ENCODE results near the gene SLC1A3. TPM values are rescaled to one million over a fixed set of nuclear protein-coding genes. Genes with fewer than 3 reads are reported as not detected.
A peak's percentile ranks its signal among the peaks of the same experiment; 100 is the strongest.

SLC1A3 gene
- total RNA-seq: 10 to 100 TPM in 3 of 4 donors, 1 to 10 TPM in 1; 9.3 to 17.0 (median 15.4) TPM

GRCh38 chr5:36606428-36607113, at the start of gene SLC1A3:
SLC1A3 (plus strand) TSS chr5:36606606; CDS start chr5:36608424, 1,818 bp downstream.
- Histone ChIP-seq H3K4me1 (peaks cover 5 to 8% of the 10 kb centered on the region in 2 donors), H3K36me3 (no peaks in the 10 kb centered on the region), H3K27me3 (no peaks in the 10 kb centered on the region), H3K4me3 (replicated peaks in 1 of 3) (peak within 1 kb of the TSS in 2 of 3 donors; percentile 38 to 61), H3K9me3 (no peaks in the 10 kb centered on the region), H3K27ac (peak within 1 kb of the TSS in 1 of 3 donors; percentile 41)
- intact Hi-C loops (cut with DNase I): no loop called here
- 0% methylated on average over 20 of the region's 20 CpGs for WGBS, 2 donors
- DNase-seq: peak; percentile 59 to 75
- TF ChIP-seq CTCF (IDR thresholded peaks at IDR 0.05) (no peak), POLR2A (IDR thresholded peaks at IDR 0.05) (peak in 1 of 2 donors; percentile 77)

DNA sequence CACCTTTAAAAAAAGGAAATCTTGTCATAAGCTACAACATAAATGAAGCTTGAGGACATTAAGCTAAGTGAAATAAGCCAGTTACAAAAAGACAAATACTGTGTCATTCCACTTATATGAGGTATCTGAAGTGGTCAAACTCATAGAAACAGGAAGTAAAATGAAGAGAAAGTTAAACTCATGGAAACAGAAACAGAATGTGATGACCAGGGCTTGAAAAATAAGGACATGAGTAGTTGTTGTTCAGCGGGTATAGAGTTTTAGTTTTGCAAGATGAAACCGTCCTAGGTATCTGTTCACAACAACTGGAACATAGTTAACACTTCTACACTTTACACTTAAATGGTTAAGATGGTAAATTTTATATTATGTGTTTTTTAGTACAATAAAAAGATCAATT, 47.8 kb upstream of the SLC1A3 start:
- no peak for TF ChIP-seq POLR2A (IDR thresholded peaks at IDR 0.05)
- no peaks in the 10 kb centered on the region for H3K9me3 ChIP-seq
- 92 to 94% methylated on average over 2 of the region's 2 CpGs for WGBS, 2 donors
- no peak overlapping the region for H3K4me3 ChIP-seq (replicated peaks in 1 of 3)
- no peaks in the 10 kb centered on the region for H3K27me3 ChIP-seq
- no peaks in the 10 kb centered on the region for H3K36me3 ChIP-seq
- intact Hi-C loops (cut with DNase I): no loop called here
- no peaks in the 10 kb centered on the region for H3K4me1 ChIP-seq
- H3K27ac ChIP-seq: no peak overlapping the region
- no peak for DNase-seq

GRCh38 chr5:36561601-36562000, 44.8 kb upstream of the SLC1A3 start:
- H3K27ac ChIP-seq: no peak overlapping the region
- no peak for TF ChIP-seq CTCF (IDR thresholded peaks at IDR 0.05)
- TF ChIP-seq POLR2A (IDR thresholded peaks at IDR 0.05): no peak
- no peaks in the 10 kb centered on the region for H3K9me3 ChIP-seq
- H3K4me1 ChIP-seq: no peaks in the 10 kb centered on the region
- intact Hi-C loops (cut with DNase I): no loop called here
- H3K27me3 ChIP-seq: no peaks in the 10 kb centered on the region
- DNase-seq: no peak
- no peak overlapping the region for H3K4me3 ChIP-seq (replicated peaks in 1 of 3)
- 82 to 90% methylated on average over 3 of the region's 3 CpGs for WGBS, 2 donors
- H3K36me3 ChIP-seq: no peaks in the 10 kb centered on the region

DNA sequence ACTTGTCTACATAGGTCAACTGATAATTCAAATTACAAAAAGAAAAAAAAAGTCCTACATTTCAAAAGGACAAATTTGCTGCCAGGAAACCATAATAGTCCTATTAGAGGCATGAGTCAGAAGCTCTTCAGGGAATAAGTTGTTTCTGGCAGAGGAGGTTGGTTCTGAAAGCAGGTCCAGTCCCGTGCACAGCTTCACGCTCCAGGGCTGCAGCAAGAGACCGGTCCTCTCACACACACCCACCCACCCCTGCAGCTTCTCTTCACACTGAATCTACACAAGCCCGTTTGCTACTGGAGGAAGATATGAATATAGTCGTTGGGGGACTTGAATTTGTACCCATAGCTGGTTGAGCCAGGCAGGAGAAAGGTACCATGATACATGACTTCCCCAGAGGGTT, 36.9 kb upstream of the SLC1A3 start:
- Histone ChIP-seq H3K27me3 (no peaks in the 10 kb centered on the region), H3K4me1 (peaks cover 17 to 22% of the 10 kb centered on the region in 2 donors), H3K27ac (peak overlapping the region in 2 of 3 donors; percentile 0 to 84), H3K36me3 (no peaks in the 10 kb centered on the region), H3K4me3 (replicated peaks in 1 of 3) (no peak overlapping the region), H3K9me3 (no peaks in the 10 kb centered on the region)
- 13 to 30% methylated on average over 5 of the region's 5 CpGs for WGBS, 2 donors
- no peak for TF ChIP-seq POLR2A (IDR thresholded peaks at IDR 0.05)
- TF ChIP-seq CTCF (IDR thresholded peaks at IDR 0.05): no peak
- peak; percentile 86 to 92 for DNase-seq
- intact Hi-C loops (cut with DNase I): no loop called here

- no peaks in the 10 kb centered on the region for H3K36me3 ChIP-seq
- peak overlapping the region in 2 of 3 donors; percentile 17 to 84 for H3K27ac ChIP-seq
- peak; percentile 59 to 70 for DNase-seq
- H3K4me1 ChIP-seq: peaks cover 17 to 22% of the 10 kb centered on the region in 2 donors
- H3K4me3 ChIP-seq (replicated peaks in 1 of 3): no peak overlapping the region
- intact Hi-C loops (cut with DNase I): no loop called here
- no peaks in the 10 kb centered on the region for H3K9me3 ChIP-seq
- TF ChIP-seq CTCF (IDR thresholded peaks at IDR 0.05) (no peak), POLR2A (IDR thresholded peaks at IDR 0.05) (no peak)
- 39 to 61% methylated on average over 6 of the region's 6 CpGs for WGBS, 2 donors
- H3K27me3 ChIP-seq: no peaks in the 10 kb centered on the region
Observed at GRCh38 chr5:36570301-36571095, 35.9 kb upstream of the SLC1A3 start.

All from thyroid gland (tissue), 4 donors.